Breast epithelium (tissue), 3 donors: ENCODE measurements around the gene VAV3.

Experiments
- CTCF ChIP-seq, 3 donors: fragments of 450-650 bp; IDR thresholded peaks; one replicate each; pipeline ENCODE4 v1.5.1; 2016 to 2017; ENCODE audit warnings: antibody characterized with exemption in 3 of 3, mild to moderate bottlenecking in 3 of 3, moderate library complexity in 3 of 3
- POLR2A ChIP-seq: fragments of 450-650 bp; IDR thresholded peaks from one replicate; pipeline ENCODE4 v1.6.1; 2016; ENCODE audit warnings: antibody characterized with exemption, mild to moderate bottlenecking, moderate library complexity

GRCh38 chr1:107541412-107541811, 423.6 kb downstream of the VAV3 start:
- TF ChIP-seq CTCF (IDR thresholded peaks at IDR 0.05) (no peak), POLR2A (no peak)
